Choroid plexus epithelial cell (primary cell): ENCODE measurements around the gene PTPN7.

ENCODE experiments used
- DNase-seq: peaks from one replicate; pipeline ENCODE4 v3.0.0-alpha.2; 2010; ENCODE audit warnings: low read depth
- H3K4me3 ChIP-seq: 2 replicates; pipeline ENCODE4 v1.5.1; 2011; ENCODE audit warnings: low read depth, mild to moderate bottlenecking, control low read depth, low read length, moderate library complexity
- CTCF ChIP-seq: conservative IDR thresholded peaks from 2 replicates; pipeline ENCODE4 v1.5.1; 2011; ENCODE audit warnings: low read depth, mild to moderate bottlenecking, control low read depth, inconsistent platforms, low read length, moderate library complexity

The PTPN7 gene

GRCh38 chr1:202164271-202165037, 4.1 kb upstream of the PTPN7 start:
- no peak overlapping the region for H3K4me3 ChIP-seq
- TF ChIP-seq CTCF = no peak
- no peak for DNase-seq

GRCh38 chr1:202163281-202164270, 3.2 kb upstream of the PTPN7 start:
- no peak for DNase-seq
- no peak for TF ChIP-seq CTCF
- no peak overlapping the region for H3K4me3 ChIP-seq

GRCh38 chr1:202162418-202163280, 2.2 kb upstream of the PTPN7 start:
- H3K4me3 ChIP-seq = no peak overlapping the region
- no peak for DNase-seq
- no peak for TF ChIP-seq CTCF

- DNase-seq = no peak
- H3K4me3 ChIP-seq = no peak overlapping the region
Measured at GRCh38 chr1:202162047-202162417, 1.6 kb upstream of the PTPN7 start.

GRCh38 chr1:202161151-202162046, 997 bp upstream of the PTPN7 start:
- DNase-seq = no peak
- TF ChIP-seq CTCF = no peak
- H3K4me3 ChIP-seq = no peak overlapping the region

More at GRCh38 chr1:202162047-202162417, 1.6 kb upstream of the PTPN7 start:
- TF ChIP-seq CTCF = no peak
